Measurements from ENCODE around the gene MAPK8.
A peak's percentile ranks its signal among the peaks of the same experiment; 100 is the strongest.
"Not testable (repeated sequence)": the region's sequence is repeated elsewhere in the genome, so short reads cannot be mapped to it uniquely, and the experiment has no call there.

The MAPK8 gene

GRCh38 chr10:48335788-48336187, 29.3 kb downstream of the MAPK8 start:
- DNase-seq (ENCODE audit: low read depth in 2 of 2): no peak

GRCh38 chr10:48336978-48337599, 30.6 kb downstream of the MAPK8 start:
- no peak for DNase-seq (ENCODE audit: low read depth in 2 of 2)

- DNase-seq (ENCODE audit: low read depth in 2 of 2): no peak
Measured at GRCh38 chr10:48340734-48341133, 34.3 kb downstream of the MAPK8 start.

- no peak for DNase-seq (ENCODE audit: low read depth in 2 of 2)
Measured at GRCh38 chr10:48343106-48343505, 36.6 kb downstream of the MAPK8 start.

GRCh38 chr10:48343921-48344598, 37.6 kb downstream of the MAPK8 start:
- no peak for DNase-seq (ENCODE audit: low read depth in 2 of 2)

- DNase-seq (ENCODE audit: low read depth in 2 of 2): not testable (repeated sequence)
Measured at GRCh38 chr10:48346248-48346647, 39.8 kb downstream of the MAPK8 start.

- DNase-seq (ENCODE audit: low read depth in 2 of 2): not testable (repeated sequence)
Measured at GRCh38 chr10:48347539-48347938, 41.1 kb downstream of the MAPK8 start.

GRCh38 chr10:48347943-48348342, 41.5 kb downstream of the MAPK8 start:
- not testable (repeated sequence) for DNase-seq (ENCODE audit: low read depth in 2 of 2)

GRCh38 chr10:48353246-48353645, 46.8 kb downstream of the MAPK8 start:
- DNase-seq (ENCODE audit: low read depth in 2 of 2): no peak

- DNase-seq (ENCODE audit: low read depth in 2 of 2): no peak
Measured at GRCh38 chr10:48357631-48358030, 51.2 kb downstream of the MAPK8 start.

- DNase-seq (ENCODE audit: low read depth in 2 of 2): no peak
Measured at GRCh38 chr10:48358162-48358561, 51.7 kb downstream of the MAPK8 start.

GRCh38 chr10:48358838-48359237, 52.4 kb downstream of the MAPK8 start:
- no peak for DNase-seq (ENCODE audit: low read depth in 2 of 2)

- no peak for DNase-seq (ENCODE audit: low read depth in 2 of 2)
Measured at GRCh38 chr10:48361176-48361575, 54.7 kb downstream of the MAPK8 start.

- peak in 1 of 2 donors; percentile 2 for DNase-seq (ENCODE audit: low read depth in 2 of 2)
Measured at GRCh38 chr10:48363617-48364355, 57.3 kb downstream of the MAPK8 start.

- DNase-seq (ENCODE audit: low read depth in 2 of 2): no peak
Measured at GRCh38 chr10:48364659-48365405, 58.4 kb downstream of the MAPK8 start.

- DNase-seq (ENCODE audit: low read depth in 2 of 2): no peak
Measured at GRCh38 chr10:48365668-48366067, 59.2 kb downstream of the MAPK8 start.

- no peak for DNase-seq (ENCODE audit: low read depth in 2 of 2)
Measured at GRCh38 chr10:48366261-48366660, 59.8 kb downstream of the MAPK8 start.

- DNase-seq (ENCODE audit: low read depth in 2 of 2): no peak
Measured at GRCh38 chr10:48369501-48369900, 63.0 kb downstream of the MAPK8 start.

- no peak for DNase-seq (ENCODE audit: low read depth in 2 of 2)
Measured at GRCh38 chr10:48377751-48378530, 71.5 kb downstream of the MAPK8 start.

GRCh38 chr10:48378675-48379074, 72.2 kb downstream of the MAPK8 start:
- DNase-seq (ENCODE audit: low read depth in 2 of 2): no peak

GRCh38 chr10:48381971-48382370, 75.5 kb downstream of the MAPK8 start:
- DNase-seq (ENCODE audit: low read depth in 2 of 2): no peak
